AG09319 (cell line): ENCODE results near the gene EIF2A.

Source experiments
- DNase-seq: peaks from one replicate; pipeline ENCODE4 v3.0.0-alpha.2; 2010; ENCODE audit warnings: low read depth; ENCODE audit errors: extremely low read depth
- CTCF ChIP-seq: IDR thresholded peaks from 2 replicates; pipeline ENCODE4 v1.5.1; 2011; ENCODE audit warnings: low read depth, mild to moderate bottlenecking, inconsistent platforms, low read length, moderate library complexity

The EIF2A gene

GRCh38 chr3:150511122-150511821, 35.3 kb upstream of the EIF2A start:
- no peak for TF ChIP-seq CTCF
- no peak for DNase-seq

- no peak for TF ChIP-seq CTCF
- DNase-seq = no peak
These were observed 31.4 kb upstream of the EIF2A start for GRCh38 chr3:150515210-150515609.

- no peak for DNase-seq
- TF ChIP-seq CTCF = no peak
These were observed 27.6 kb upstream of the EIF2A start for GRCh38 chr3:150519026-150519425.

GRCh38 chr3:150520408-150520807, 26.2 kb upstream of the EIF2A start:
- TF ChIP-seq CTCF = no peak

GRCh38 chr3:150521463-150521862, 25.1 kb upstream of the EIF2A start:
- DNase-seq = no peak
- no peak for TF ChIP-seq CTCF

More at GRCh38 chr3:150520408-150520807, 26.2 kb upstream of the EIF2A start:
- no peak for DNase-seq

GRCh38 chr3:150523538-150523937, 23.0 kb upstream of the EIF2A start:
- DNase-seq = no peak

More at GRCh38 chr3:150523538-150523937, 23.0 kb upstream of the EIF2A start:
- TF ChIP-seq CTCF = no peak
